GM18507 (cell line): ENCODE measurements around the gene KAT6B.
"Not testable (repeated sequence)": the region's sequence is repeated elsewhere in the genome, so short reads cannot be mapped to it uniquely, and the experiment has no call there.

Source experiments
- DNase-seq: peaks from one replicate; pipeline ENCODE4 v3.0.0; 2011; ENCODE audit warnings: low read depth; ENCODE audit not compliant: insufficient read length; ENCODE audit errors: extremely low spot score
- FAIRE-seq: peaks from 2 replicates; lab custom pipeline; 2011; peaks lifted over from hg19 to GRCh38; lab: Jason Lieb, UNC

KAT6B gene

DNA sequence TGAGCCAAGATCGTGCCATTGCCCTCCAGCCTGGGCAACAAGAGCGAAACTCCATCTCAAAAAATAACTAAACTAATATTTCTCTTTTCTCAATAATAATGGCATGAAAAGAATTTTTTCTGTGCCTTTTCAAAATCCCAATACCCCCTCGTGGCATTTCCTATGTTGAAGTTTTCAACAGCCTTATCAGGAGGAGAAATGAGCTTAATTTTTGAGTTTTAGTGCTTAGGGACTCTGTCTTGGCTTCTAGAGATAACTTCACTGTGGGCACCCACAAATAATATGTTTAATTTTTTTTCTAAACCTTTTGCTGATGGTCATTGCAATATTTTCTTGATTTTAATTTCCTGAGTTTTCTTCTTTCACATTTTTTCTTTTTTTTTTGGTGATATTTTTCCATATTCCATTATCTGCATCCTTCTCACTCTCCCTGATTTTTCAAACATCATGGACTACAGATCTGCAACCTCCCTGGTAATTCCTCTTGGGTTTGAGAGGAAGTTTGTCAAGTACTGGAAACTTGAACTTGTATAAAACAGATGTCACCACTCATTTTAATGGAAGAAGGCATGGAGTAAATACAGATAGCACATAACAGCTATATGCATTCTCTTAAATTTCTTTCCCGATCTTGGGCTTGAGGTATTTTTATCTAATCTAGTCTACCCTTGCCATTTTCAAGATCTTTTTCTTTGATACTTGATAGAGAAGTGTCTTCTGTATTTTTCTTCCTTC lies 84.0 kb downstream of the KAT6B start:
- FAIRE-seq: no peak
- no peak for DNase-seq

GRCh38 chr10:74910976-74911350 lies 84.6 kb downstream of the KAT6B start:
- FAIRE-seq: no peak
- DNase-seq: no peak

- FAIRE-seq: no peak
- DNase-seq: no peak
These were observed 85.8 kb downstream of the KAT6B start for GRCh38 chr10:74912182-74912581.

DNA sequence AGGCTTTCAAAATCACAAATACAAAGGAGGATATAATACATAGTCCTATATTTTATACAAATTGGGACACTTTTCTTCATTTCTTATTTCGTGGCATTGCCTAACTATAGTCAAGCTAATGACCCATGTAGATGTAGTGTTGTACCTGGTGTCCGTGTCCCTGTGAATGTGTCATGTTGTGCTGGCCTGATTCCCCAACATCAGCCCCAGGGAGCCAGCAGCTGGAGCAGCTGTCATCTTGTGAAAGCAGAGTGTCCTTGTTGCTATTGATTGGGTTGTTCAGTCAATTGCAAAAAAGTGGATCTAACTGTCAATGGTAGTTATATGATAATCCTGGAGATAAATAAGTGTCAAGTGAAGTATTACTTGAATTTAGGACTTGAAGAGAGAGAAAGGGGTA lies 86.3 kb downstream of the KAT6B start:
- FAIRE-seq: peak; percentile 9

GRCh38 chr10:74913377-74913979 lies 87.1 kb downstream of the KAT6B start:
- peak; percentile 15 for FAIRE-seq
- no peak for DNase-seq

More for the DNA sequence above, 86.3 kb downstream of the KAT6B start:
- no peak for DNase-seq

DNA sequence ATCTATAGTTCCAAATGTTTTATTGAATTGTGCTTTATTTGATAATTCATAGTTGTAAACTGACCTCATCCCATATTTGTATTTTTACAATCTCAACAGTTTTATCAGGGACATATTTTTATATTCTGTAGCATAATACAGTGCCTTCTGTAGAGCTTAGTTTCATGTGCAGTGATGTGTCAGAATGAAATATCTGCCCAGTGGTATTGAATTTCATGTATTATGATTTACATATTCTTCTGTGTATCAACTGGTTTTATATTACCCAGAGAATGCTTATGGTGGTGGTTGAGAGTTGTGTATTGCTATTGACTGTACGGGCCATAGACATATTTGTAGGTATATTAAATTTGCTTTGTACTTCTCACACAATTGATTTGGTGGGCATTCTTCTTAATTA lies 89.9 kb downstream of the KAT6B start:
- DNase-seq (no peak), FAIRE-seq (no peak)

GRCh38 chr10:74917481-74918077 lies 91.2 kb downstream of the KAT6B start:
- no peak for FAIRE-seq
- DNase-seq: no peak

- FAIRE-seq: no peak
- DNase-seq: no peak
These were observed 93.3 kb downstream of the KAT6B start for GRCh38 chr10:74919671-74920070.

DNA sequence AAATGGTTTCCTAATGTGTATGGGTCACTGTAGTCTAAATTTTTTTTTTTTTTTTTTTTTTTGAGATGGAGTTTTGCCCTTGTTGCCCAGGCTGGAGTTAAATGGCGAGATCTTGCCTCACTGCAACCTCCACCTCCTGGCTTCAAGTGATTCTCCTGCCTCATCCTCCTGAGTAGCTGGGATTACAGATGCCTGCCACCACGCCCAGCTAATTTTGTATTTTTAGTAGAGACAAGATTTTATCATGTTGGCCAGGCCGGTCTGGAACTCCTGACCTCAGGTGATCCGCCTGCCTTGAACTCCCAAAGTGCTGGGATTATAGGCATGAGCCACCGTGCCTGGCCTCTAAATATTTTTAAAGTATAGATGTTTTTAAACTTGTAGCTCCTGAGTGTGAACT lies 94.7 kb downstream of the KAT6B start:
- FAIRE-seq, DNase-seq: not testable (repeated sequence)

DNA sequence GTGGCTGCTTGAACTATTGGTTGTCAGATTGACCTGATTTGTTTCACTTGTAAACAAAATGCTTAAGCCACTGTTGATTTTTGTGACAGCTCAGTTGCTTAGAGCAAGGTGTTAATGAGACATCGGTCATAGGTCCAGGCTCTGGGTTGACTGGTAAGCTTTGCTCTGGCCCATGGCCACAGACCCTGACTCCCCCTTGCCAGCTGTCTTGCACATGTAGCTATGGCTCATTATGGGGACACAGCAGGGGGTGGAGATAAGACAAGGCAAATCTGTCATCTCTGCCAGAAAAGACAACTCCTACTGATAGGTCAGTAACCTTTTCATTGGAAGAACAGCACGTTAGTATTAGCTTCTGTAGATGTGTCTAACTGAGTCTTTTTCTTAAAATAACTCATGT lies 95.3 kb downstream of the KAT6B start:
- no peak for DNase-seq
- FAIRE-seq: no peak

DNA sequence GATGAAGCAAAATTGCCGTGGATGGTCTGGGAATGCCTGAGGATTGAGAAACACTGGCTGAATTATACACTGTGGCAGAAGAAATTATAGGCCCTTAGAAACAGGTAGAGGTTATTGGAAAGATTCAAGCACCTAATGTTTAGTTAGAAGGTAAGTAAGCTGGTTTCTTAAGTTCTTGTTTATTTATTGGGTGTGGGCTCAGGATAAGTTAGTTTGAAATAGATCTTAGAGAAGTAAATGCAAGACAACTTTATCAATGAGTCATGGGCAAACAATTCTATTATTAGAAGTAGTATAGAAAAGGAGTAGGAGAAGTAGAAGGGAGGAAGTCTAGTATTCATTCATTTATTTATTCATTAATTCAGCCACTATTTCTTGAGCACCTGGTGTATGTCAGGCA lies 96.5 kb downstream of the KAT6B start:
- no peak for FAIRE-seq
- DNase-seq: no peak

DNA sequence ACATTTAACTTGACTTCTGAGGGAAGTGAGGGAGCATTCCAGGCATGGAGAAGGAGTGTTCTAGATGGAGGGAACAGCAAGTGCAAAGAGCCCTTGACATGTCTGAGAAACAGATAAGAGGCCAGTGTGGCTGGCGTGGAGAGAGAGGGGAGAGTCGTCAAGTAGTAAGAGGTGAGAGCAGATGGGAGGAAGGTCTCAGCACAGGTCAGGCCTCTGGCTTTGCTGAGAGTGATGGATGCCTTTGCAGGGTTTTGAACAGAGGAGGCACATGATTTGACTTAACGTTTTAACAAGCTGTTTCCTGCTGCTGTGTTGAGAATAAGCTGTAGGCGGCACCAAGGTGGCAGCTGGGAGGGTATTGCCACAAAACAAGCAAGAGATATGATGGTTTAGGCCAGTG lies 97.2 kb downstream of the KAT6B start:
- FAIRE-seq (no peak), DNase-seq (no peak)

- no peak for DNase-seq
- no peak for FAIRE-seq
These were observed 98.0 kb downstream of the KAT6B start for GRCh38 chr10:74924251-74924963.

DNA sequence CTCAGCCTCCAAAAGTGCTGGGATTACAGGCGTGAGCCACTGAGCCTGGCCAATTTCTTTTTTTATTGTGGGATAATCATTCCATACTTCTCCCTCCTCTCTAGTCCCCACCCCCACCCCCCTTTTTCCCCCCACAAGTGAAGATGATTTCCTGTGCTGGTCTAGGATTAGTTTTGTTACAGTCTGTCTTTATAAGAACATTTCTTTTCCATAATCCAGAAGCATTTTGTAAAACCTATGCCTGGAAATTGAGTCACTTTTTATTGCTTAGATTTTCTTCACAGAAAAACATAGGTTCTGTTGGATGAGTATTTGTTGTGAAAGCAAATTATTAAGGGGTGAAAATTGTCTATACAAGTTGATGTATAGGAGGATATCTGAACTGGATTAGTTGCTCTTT lies 98.9 kb downstream of the KAT6B start:
- DNase-seq (no peak), FAIRE-seq (no peak)

DNA sequence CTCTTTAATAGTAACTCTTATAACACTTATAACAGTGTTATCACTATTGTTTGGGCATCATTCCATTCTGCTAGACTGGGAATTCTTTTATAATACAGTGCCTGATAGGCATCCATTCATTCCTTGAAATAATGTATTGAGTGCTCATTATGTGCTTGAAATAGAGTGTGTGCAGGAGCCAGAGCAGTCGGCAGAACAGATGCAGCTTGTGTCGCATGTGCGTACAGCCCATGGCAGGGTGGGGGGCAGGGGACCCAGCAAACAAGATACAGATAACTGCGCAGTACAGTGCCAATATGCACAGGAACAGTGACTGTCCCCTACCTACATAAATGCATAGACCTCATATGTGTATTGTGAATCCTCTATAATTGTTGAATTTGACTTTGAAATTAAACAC lies 99.3 kb downstream of the KAT6B start:
- no peak for FAIRE-seq
- no peak for DNase-seq

GRCh38 chr10:74926791-74927585 lies 100.6 kb downstream of the KAT6B start:
- no peak for FAIRE-seq

DNA sequence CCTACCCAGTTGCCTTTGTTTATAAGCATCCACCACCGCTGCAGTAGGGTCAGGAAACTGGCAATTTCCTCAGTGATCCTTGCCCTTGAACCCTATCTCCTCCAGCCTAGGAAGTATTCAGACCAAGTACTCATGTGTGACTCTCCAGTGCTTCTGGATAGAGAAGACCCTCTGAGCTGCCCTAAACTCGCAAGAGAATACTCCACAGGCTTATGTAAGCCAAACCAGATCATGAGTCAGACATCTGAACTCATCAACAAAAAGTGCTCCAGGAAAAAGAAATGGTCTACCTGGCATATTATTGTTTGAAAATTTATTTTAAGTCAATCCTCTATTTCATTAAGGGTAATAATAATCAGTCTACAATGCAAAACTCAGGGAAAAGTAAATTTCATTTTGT lies 101.3 kb downstream of the KAT6B start:
- FAIRE-seq (no peak), DNase-seq (no peak)

More at GRCh38 chr10:74926791-74927585, 100.6 kb downstream of the KAT6B start:
- DNase-seq: no peak

GRCh38 chr10:74928742-74929191 lies 102.4 kb downstream of the KAT6B start:
- DNase-seq (no peak), FAIRE-seq (no peak)

GRCh38 chr10:74929197-74929596 lies 102.8 kb downstream of the KAT6B start:
- no peak for FAIRE-seq

GRCh38 chr10:74930965-74931364 lies 104.6 kb downstream of the KAT6B start:
- FAIRE-seq (no peak), DNase-seq (no peak)

More at GRCh38 chr10:74929197-74929596, 102.8 kb downstream of the KAT6B start:
- no peak for DNase-seq
